ENCODE results near the gene TTYH3. TPM values are rescaled to one million over a fixed set of nuclear protein-coding genes. Genes with fewer than 3 reads are reported as not detected.

Gene TTYH3
- total and polyA plus RNA-seq, 2 donors (not counting 1 experiment from before 2014, with no cell fraction given) = 17.4 to 19.7 TPM

GRCh38 chr7:2654059-2654458 lies 22.3 kb downstream of the TTYH3 start:
- Histone ChIP-seq H3K9ac (ENCODE audit: insufficient read depth, low read length) (no peak overlapping the region), H3K79me2 (ENCODE audit: control insufficient read depth, insufficient read depth, low read length) (no peaks in the 10 kb centered on the region), H2AFZ (ENCODE audit: low read length) (no peak overlapping the region), H3K27me3 (ENCODE audit: control insufficient read depth, insufficient read depth, low read length) (no peaks in the 10 kb centered on the region), H3K4me3 (replicated peaks in 1 of 4; ENCODE audit: control extremely low read depth in 1 of 4, insufficient read depth in 1 of 4, low read depth in 3 of 4, low read length in 4 of 4) (no peak overlapping the region), H3K36me3 (ENCODE audit: control insufficient read depth, insufficient read depth, low read length) (peaks cover 25% of the 10 kb centered on the region), H3K9me3 (ENCODE audit: control insufficient read depth, insufficient read depth, low read depth, low read length) (no peaks in the 10 kb centered on the region), H3K4me2 (ENCODE audit: extremely low read depth, insufficient read depth, low read length) (no peak overlapping the region), H4K20me1 (ENCODE audit: control insufficient read depth, extremely low read depth, insufficient read depth, low read length) (no peaks in the 10 kb centered on the region), H3K4me1 (ENCODE audit: control insufficient read depth, extremely low read depth, insufficient read depth, low read length) (no peaks in the 10 kb centered on the region), H3K27ac (ENCODE audit: insufficient read depth, low read length) (no peak overlapping the region)
- DNase-seq (ENCODE audit: low read depth in 2 of 2) = no peak
- TF ChIP-seq EZH2 (IDR thresholded peaks at IDR 0.05; ENCODE audit: low read length, missing control alignments) (no peak), CTCF (conservative IDR thresholded peaks at IDR 0.05 in 1 of 2, IDR thresholded peaks at IDR 0.05 in 1 of 2; ENCODE audit: low read depth in 1 of 2, low read length in 2 of 2) (no peak)

DNA sequence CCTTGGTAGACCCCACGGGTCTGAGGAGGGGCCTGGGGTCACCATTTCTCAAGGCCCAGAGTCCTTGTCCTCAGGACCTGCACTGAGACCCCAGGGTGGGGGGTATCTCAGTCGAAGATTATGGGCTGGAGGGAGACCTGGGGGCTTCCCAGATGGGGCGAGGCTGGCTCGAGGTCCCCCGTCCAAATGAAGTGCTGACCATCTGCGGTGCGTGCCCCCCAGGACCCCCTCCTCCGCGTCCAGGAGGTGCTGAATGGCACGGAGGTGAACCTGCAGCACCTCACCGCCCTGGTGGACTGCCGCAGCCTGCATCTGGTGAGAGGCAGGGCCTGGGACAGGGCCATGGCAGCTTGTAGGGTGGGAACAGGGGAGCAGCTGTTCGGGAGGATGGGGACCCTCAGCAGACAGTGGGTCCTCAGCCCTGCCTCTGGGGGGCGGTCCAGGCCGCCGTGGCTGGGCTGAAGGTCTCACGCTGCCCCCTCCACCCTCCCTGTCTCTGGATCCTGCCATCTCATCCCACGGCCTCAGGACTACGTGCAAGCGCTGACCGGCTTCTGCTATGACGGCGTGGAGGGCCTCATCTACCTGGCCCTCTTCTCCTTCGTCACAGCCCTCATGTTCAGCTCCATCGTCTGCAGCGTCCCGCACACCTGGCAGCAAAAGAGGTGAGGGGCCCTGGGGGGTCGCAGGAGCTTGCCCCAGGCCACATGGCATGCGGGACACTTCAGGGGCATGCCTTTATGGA lies 24.3 kb downstream of the TTYH3 start:
- no peak overlapping the region for H3K27ac ChIP-seq (ENCODE audit: insufficient read depth, low read length)
- H3K4me3 ChIP-seq (replicated peaks in 1 of 4; ENCODE audit: control extremely low read depth in 1 of 4, insufficient read depth in 1 of 4, low read depth in 3 of 4, low read length in 4 of 4) = no peak overlapping the region
- H3K4me2 ChIP-seq (ENCODE audit: extremely low read depth, insufficient read depth, low read length) = no peak overlapping the region
- no peaks in the 10 kb centered on the region for H3K79me2 ChIP-seq (ENCODE audit: control insufficient read depth, insufficient read depth, low read length)
- H3K36me3 ChIP-seq (ENCODE audit: control insufficient read depth, insufficient read depth, low read length) = peaks cover 22% of the 10 kb centered on the region
- H3K4me1 ChIP-seq (ENCODE audit: control insufficient read depth, extremely low read depth, insufficient read depth, low read length) = no peaks in the 10 kb centered on the region
- DNase-seq (ENCODE audit: low read depth in 2 of 2) = no peak
- no peak for TF ChIP-seq CTCF (conservative IDR thresholded peaks at IDR 0.05 in 1 of 2, IDR thresholded peaks at IDR 0.05 in 1 of 2; ENCODE audit: low read depth in 1 of 2, low read length in 2 of 2)
- TF ChIP-seq EZH2 (IDR thresholded peaks at IDR 0.05; ENCODE audit: low read length, missing control alignments) = no peak
- H3K9ac ChIP-seq (ENCODE audit: insufficient read depth, low read length) = no peak overlapping the region
- no peak overlapping the region for H2AFZ ChIP-seq (ENCODE audit: low read length)
- no peaks in the 10 kb centered on the region for H3K27me3 ChIP-seq (ENCODE audit: control insufficient read depth, insufficient read depth, low read length)
- H4K20me1 ChIP-seq (ENCODE audit: control insufficient read depth, extremely low read depth, insufficient read depth, low read length) = no peaks in the 10 kb centered on the region
- H3K9me3 ChIP-seq (ENCODE audit: control insufficient read depth, insufficient read depth, low read depth, low read length) = no peaks in the 10 kb centered on the region

GRCh38 chr7:2657208-2657607 lies 25.4 kb downstream of the TTYH3 start:
- no peak overlapping the region for H3K9ac ChIP-seq (ENCODE audit: insufficient read depth, low read length)
- H4K20me1 ChIP-seq (ENCODE audit: control insufficient read depth, extremely low read depth, insufficient read depth, low read length) = no peaks in the 10 kb centered on the region
- no peak overlapping the region for H3K4me3 ChIP-seq (replicated peaks in 1 of 4; ENCODE audit: control extremely low read depth in 1 of 4, insufficient read depth in 1 of 4, low read depth in 3 of 4, low read length in 4 of 4)
- no peak overlapping the region for H3K27ac ChIP-seq (ENCODE audit: insufficient read depth, low read length)
- no peak for DNase-seq (ENCODE audit: low read depth in 2 of 2)
- TF ChIP-seq EZH2 (IDR thresholded peaks at IDR 0.05; ENCODE audit: low read length, missing control alignments) (no peak), CTCF (conservative IDR thresholded peaks at IDR 0.05 in 1 of 2, IDR thresholded peaks at IDR 0.05 in 1 of 2; ENCODE audit: low read depth in 1 of 2, low read length in 2 of 2) (no peak)
- peaks cover 19% of the 10 kb centered on the region for H3K36me3 ChIP-seq (ENCODE audit: control insufficient read depth, insufficient read depth, low read length)
- H3K27me3 ChIP-seq (ENCODE audit: control insufficient read depth, insufficient read depth, low read length) = no peaks in the 10 kb centered on the region
- H3K9me3 ChIP-seq (ENCODE audit: control insufficient read depth, insufficient read depth, low read depth, low read length) = no peaks in the 10 kb centered on the region
- H3K4me2 ChIP-seq (ENCODE audit: extremely low read depth, insufficient read depth, low read length) = no peak overlapping the region
- no peaks in the 10 kb centered on the region for H3K79me2 ChIP-seq (ENCODE audit: control insufficient read depth, insufficient read depth, low read length)
- H3K4me1 ChIP-seq (ENCODE audit: control insufficient read depth, extremely low read depth, insufficient read depth, low read length) = no peaks in the 10 kb centered on the region
- H2AFZ ChIP-seq (ENCODE audit: low read length) = no peak overlapping the region

All from fibroblast of lung (primary cell).